ENCODE data around the gene MORN4.
"Not testable (repeated sequence)": the region's sequence is repeated elsewhere in the genome, so short reads cannot be mapped to it uniquely, and the experiment has no call there.

Gene MORN4

DNA sequence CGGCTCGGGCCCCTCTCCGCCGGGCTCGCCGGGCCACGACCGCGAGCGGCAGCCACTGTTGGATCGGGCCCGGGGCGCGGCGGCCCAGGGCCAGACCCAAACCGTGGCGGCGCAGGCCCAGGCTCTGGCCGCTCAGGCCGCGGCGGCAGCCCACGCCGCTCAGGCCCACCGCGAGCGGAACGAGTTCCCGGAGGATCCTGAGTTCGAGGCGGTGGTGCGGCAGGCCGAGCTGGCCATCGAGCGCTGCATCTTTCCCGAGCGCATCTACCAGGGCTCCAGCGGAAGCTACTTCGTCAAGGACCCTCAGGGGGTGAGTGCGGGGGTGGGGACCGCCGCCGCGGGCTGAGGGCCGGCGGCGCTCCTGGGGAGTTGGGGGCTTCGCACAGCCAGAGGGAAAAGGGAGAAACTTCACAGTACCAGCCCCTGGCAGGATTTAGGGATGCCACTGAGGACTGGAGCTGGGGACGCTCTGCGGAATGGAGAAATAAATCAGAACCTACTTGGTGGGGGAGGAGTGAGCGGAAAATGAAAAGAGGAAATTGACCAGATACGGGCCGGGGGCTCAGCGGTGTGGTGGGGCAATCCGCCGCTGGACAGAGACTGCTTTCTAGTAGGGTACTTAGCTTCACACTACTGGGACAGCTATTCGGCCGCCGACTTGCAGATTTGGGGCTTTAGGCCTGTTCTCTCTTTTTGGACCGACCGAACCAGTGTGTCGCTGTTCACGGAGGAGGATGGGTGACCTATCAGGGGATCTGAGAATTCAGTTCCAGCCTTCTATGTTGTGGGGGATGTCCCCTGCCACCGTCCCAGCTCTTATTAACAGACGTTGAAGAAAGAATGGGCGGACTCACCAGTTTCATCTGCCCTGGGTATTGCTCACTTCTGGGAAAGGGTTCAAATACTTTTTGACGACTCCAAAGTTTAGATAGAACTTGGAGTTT, 7.8 kb upstream of the MORN4 start:
- DNase-seq: no peak

DNA sequence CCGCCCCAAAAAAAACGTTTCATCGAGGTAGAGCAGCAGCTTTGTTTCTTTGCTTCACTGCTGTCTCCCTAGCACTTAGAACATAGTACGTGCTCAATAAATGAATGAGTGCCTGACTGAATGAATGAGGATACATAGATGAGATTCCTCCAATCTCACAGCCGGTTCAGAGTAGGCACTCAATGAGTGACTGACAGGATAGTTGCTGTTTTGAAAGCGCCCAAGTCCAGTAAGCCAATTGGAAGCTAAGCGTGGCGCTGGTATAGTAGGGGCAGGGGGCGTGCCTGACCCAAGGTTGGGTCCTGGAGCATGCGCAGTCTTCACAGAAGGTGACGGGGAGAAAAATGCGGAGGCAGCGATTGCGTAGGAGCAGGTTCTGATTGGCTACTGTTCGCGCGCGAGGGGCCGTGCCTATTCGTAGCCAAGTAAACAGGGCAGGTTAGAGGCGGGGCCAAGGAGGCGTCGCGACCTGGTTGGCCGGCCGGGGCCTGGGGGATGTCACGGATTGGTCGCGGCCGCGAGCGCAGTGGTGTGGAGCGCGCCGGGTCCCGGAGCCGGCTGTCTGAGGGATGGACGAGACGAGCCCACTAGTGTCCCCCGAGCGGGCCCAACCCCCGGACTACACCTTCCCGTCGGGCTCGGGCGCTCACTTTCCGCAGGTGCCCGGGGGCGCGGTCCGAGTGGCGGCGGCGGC, 7.0 kb upstream of the MORN4 start, which contains the start of gene PI4K2A:
TSS of gene PI4K2A (plus strand) at position 498 of the 694 bp plus-strand sequence. CDS start at position 570, 72 bp downstream.
- peak; percentile 98 for DNase-seq

DNA sequence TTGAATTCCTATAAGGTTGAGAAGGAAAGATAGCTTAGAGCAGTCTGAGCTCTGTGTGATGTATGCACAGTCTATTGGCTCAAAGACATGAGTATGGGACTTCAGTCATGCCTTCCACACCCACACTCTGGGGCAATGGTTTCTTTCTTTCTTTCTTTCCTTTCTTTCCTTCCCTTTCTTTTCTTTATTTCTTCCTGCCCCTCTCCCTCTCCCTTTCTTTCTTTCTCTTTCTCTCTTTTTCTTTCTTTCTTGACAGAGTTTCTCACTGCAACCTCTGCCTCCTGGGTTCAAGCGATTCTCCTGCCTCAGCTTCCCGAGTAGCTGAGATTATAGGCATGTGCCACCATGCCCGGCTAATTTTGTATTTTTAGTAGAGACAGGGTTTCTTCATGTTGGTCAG, 5.8 kb upstream of the MORN4 start:
- DNase-seq: not testable (repeated sequence)

DNA sequence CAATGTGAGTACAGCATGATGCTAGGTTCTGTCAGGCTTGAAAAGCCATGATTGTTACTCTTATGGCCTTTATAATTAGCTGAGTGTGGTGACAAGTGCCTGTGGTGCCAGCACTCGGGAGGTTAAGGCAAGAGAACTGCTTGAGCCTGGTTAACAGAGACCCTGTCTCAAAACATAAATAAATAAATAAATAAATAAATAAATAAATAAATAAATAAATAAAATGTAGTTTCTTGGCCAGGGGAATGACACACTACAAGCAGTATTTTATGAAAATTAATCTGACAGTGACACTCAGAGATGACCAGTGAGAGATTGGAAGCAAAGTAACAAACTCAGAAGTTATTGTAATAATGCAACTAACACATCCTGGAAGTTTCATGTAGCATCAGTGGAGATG, 2.3 kb upstream of the MORN4 start:
- no peak for DNase-seq

DNA sequence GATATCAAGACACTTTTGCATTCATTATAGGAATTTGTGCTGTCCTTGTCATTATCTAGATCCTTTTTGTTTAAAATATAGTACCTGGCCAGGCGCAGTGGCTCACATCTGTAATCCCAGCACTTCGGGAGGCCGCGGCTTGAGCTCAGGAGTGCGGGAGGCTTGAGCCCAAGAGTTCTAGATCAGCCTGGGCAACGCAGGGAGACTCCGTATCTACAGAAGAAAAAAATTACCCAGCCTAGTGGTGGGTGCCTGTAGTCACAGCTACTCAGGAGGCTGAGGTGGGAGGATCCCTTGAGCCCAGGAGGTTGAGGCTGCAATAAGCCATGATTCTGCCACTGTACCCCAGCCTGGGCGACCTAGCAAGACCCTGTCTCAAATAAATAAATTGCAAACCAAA, 621 bp upstream of the MORN4 start:
- DNase-seq: no peak

DNA sequence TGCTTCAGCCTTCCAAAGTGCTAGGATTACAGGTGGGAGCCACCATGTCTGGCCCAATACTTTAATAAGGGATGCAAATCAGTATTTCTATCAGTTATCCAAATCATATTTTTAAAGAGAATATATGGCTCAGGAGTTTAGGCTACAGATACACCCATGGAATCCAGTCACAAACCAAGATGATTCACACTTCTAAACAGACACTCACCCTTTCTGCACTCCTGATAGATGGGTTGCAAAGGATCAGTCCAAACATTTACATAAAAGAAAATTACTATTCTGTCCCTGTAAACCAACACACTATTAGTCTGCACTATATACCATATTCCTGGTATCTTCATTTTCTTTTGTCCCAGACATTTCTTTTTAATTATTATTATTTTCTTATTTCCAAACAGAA, 2.2 kb downstream of the MORN4 start:
- no peak for DNase-seq

DNA sequence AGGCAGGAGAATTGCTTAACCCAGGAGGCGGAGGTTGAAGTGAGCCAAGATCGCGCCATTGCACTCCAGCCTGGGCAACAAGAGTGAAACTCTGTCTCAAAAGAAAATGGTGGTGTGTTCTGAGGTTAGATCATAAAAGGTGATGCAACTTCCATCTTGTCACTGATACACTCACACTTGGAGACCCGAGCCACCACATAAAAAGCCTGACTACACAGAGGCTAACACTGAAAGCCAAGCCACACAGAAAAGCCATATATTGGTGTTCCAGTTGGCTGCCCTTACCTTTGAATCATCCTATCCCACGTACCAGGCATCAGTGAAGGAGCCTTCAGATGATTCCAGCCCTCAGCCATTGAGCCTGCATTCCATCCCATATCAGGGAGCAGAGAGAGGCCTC, 4.0 kb downstream of the MORN4 start:
- no peak for DNase-seq

DNA sequence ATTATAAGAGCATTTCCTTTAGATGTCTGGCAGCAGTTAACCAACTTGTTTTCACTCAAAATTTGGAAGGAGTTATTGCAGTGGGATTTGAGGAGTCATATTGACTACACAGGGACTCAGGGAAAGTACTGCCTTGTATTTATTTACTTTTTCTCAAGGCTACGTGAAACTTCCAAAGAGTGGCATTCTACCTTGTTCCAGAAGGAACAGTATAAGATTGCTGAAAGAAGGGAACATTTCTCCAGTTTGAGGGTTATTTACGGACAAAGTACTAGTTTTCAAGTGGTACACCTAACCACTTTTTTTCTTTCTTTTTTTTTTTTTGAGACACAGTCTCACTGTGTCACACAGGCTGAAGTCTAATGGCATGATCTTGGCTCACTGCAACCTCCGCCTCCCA, 5.1 kb downstream of the MORN4 start:
- DNase-seq: no peak

DNA sequence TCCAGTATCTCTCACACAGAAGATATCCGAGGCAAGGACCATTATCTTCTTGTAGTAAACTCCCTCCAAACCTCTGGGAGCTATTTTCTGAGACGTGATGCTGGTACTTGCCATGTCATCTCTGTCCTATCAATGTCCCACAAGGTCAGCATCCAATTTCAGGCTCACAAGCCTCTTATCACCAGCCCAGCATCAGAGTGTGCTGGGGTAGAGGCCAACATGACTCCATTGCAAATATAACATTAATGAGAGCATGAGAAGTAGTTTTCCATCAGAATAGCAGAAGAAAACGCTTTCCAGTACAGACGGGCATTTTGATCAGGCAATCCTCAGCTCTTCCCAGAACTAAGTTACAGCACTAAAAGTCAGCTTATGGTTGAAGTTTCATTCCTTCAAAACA, 5.6 kb downstream of the MORN4 start:
- DNase-seq: no peak

DNA sequence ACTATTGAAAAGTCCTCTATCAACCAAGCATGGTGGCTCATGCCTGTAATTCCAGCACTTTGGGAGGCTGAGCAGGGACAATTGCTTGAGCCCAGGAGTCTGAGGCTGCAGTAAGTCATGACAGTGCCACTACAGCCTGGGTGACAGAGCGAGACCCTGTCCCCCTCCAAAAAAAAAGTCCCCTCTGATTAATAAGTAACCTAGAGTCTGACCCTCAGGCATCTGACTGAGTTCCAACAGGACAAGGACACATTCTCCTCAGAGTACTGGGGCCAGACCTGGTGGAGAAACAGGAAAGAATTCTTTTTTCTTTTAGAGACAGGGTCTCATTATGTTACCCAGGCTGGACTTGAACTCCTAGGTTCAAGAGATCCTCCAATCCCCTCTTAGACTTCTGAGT, 10.0 kb downstream of the MORN4 start:
- DNase-seq: no peak

DNA sequence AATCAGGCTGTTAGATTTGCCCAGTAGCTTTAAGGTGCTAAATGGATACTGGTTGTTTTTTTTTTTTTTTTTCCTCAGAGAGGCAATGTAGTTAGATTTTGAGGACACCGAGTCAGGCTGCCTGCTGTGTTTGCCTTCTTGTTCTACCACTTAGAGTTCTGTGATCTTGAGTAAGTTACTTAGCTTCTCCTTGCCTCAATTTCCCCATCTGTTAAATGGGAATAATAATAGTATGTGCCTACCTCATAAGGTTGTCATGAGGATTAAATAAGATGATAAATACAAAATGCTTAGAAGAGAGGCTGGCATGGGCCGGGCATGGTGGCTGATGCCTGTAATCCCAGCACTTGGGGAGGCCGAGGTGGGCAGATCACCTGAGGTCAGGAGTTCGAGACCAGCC, 14.6 kb downstream of the MORN4 start:
- no peak for DNase-seq

DNA sequence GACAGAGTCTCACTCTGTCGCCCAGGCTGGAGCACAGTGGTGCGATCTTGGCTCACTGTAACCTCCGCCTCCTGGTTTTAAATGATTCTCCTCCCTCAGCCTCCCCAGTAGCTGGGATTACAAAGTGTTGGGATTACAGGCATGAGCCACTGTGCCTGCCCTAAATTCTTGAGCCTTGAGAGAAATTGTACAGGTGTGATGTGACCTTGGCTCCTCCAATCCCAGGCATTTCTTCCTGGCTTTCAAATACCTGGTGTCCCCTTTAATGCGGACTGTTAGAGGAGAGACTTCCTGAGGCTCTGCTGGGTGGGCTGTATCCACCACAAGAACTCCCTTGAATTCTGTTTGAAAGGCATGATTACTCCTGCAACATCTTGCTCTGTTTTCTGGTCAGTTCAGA, 15.0 kb downstream of the MORN4 start:
- no peak for DNase-seq

DNA sequence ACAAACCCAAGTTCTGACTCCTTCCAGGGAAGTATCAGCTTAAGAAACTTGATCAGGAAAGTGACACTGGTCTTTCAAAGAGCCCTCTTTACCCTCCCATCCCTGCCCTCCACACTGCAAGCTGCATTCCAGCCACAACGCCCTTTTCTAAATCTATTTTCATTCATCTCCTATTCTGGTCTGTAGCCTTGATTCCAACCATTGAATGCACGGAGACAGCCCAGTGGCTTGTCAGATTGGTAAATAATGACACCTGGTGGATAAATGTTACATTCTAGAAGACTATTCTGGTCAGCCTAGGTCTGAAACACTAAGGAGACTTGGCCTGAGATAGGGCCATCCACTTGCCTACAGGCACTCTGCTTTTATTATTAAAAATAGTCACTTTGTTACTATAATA, 20.9 kb downstream of the MORN4 start:
- no peak for DNase-seq

DNA sequence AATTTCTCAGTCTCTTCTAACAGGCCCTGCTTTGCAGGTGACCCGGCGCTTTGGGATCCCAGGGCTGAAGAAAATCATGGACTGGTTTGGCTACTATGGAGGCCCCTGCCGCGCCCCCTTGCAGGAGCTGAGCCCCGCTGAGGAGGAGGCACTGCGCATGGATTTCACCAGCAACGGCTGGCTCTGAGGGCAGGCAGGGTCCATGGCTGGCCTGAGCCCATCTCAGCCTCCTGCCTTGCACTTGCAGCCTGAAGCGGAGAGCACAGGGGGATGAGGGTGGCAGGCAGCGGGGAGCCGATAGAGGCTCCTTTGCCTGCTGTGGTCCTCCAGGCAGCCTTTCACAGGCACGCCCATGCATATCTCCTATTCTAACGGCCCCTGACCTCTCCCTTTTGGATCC, 21.8 kb downstream of the MORN4 start:
- no peak for DNase-seq

DNA sequence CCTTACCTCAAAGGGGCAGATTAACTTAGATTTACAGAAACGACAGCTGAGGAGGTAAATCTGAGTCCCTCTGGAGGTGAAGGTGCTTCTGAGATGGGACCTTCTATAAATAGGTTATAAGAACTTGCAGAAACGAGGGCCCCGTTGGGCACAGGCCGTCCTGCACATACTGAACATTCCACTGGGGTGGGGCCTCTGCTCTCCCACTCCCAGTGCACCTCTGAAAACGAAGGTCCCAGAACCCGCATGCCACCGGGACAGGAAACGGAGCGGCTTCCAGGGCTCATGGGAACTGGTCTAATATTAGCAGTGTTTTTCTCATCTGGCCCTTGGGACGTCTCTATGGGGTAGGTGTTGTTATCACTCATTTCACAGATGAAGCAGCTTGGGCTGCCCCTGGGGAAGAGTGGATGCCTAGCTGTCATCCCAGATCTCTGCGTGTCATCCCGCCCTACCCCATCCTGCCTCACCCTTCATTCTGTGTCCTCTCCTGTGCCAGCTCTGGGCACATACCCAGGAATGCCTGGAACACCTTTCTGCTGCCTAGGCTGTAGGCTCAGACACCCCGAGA, 24.2 kb downstream of the MORN4 start:
- DNase-seq: no peak

DNA sequence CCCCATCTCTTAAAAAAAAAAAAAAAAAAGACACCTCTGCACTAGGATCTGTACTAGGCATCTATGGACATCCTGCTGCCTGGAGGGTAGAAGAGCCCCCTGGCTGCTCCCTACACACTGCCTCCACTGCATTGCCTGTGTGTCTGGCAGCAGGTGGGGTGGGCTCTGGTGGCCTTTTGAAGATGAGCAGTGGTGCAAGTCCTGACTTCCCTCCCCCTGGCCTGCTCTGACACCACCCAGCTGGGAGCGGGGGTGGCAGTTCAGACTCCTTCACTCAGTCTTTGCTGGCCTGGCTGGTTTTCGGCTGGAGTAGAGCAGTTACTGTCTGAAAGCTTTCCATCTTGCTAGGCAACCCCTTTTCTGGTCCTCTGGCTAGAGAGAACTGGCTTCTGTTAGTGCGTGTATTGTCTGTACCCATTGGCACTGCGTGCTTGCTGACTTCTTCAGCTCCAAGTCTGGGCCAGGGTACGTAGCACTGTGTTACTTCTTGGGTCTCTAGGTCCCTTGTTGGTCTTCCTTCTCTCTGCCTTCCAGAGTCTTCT, 26.1 kb downstream of the MORN4 start:
- no peak for DNase-seq

DNA sequence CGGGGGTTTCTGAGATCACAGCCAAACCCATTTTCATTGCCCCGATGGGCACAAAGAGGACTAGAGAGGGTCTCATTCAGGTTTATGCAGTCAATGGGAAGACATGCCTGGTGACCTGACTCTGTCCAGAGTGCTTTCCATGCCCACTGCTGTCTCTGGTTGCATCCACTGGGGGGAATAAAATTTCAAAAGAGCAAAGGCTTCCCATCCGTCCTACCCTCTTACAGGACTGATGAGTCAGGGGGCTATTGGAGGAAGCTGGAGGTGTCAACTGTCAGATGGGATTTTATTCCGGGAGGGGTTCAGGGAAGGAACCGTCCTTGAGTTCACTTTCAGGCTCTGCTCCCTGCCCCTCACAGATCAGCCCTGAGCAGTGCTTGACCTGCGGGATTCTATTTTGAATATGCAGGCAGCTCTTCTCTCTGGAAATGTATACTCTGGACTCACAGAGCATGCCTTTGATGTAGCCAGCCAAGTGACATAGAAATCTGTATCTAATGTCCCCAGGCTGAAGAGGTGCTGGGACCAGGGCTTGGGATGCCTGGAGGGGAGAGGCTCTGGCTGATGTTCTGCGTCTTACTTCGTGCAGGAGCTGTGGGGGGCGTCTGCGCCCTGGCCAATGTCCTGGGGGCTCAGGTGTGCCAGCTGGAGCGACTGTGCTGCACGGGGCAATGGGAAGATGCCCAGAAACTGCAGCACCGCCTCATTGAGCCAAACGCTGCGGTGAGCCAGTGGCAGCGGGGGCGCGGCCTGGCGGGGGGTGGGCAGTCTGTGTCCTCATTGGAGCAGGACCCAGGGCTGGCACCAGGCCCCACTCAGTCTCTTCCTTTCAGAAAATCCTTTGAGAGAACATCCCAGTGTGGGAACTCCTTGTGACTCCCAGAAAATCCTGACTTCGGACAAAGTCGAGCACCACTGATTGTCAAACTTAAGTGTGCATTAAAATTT, 31.8 kb downstream of the MORN4 start:
- DNase-seq: no peak

DNA sequence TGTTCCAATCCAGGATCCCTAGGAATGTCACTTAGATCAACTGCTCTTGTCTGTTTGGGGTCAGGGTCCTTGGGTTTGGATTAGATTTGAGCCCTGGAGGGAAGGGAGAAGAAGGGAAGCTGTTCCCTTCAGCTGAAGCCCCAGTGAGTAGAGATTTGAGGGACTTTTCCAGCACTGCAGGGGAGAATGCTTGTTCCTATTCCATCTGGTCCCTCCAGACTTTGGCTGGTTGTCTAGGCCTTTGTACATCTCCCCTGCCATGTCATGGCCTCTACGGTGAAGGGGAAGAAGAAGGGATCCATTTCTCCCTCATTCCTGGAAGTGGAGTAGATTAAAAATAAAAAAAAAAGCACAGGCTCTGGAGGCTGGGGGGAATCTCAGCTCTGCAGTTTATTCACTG, 32.7 kb downstream of the MORN4 start:
- DNase-seq: no peak

DNA sequence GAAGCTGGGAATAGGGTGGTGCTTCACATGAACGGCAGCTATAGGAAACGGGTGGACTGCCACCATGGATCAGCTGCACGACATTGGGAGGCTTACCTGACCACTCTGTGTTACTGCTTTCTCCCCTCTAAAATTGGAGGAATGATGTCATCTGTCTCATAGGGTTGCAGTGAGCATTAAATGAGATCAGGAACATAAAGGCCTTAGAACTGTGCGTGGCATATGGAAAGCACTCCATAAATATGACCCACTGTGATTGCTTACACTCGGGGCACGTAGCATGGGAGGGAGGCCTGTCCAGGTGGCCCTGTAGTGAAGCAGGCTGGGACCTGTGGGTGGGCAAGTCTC, 34.1 kb downstream of the MORN4 start:
- DNase-seq: no peak

DNA sequence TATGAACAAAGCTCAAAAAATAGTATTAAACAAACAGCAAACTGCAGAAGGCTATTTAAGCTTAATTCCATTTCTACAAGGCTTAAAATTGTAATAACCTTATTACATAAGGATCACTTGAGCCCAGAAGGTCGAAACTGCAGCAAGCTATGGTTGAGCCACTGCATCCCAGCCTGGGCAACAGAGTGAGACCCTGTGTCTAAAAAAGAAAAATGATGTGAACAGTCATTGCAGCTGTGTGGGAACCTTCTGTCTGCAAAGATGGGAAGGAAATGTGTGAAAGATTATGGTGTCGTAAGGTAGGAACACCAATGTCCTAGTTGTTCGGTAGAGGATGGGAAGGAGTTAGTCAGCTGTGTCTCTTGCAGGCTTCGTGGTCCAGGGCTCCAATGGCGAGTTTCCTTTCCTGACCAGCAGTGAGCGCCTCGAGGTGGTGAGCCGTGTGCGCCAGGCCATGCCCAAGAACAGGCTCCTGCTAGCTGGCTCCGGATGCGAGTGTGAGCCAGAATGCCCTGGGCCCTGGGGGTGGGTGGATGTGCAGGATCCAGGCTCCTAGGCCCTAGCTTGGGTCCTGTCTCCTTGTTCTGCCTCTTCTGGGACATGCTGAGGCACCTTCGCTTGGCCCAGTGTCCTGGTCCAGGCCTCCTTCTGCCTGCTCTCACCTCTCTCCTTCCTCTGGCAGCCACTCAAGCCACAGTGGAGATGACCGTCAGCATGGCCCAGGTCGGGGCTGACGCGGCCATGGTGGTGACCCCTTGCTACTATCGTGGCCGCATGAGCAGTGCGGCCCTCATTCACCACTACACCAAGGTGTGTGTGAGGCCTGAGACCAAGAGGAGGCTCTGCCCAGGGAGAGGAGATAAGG, 34.7 kb downstream of the MORN4 start:
- DNase-seq: no peak

DNA sequence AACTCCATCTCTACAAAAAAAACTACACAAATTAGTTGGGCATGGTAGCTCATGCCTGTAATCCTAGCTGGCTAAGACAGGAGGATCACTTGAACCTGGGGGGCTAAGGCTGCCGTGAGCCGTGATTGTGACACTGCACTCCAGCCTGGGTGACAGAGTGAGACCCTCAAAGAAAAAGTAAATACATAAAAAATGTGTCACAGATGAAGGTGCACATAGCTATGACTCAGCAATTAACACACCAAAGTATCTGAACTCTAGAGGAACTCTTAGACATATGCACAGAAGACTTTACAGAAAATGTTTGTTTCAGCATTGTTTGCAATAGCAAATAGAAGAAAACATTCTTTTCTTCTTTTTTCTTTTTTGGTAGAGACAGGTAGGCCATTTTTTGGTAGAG, 35.5 kb downstream of the MORN4 start:
- no peak for DNase-seq
